ENCODE data around the gene TRIOBP.

- TF ChIP-seq, protein P1, sequence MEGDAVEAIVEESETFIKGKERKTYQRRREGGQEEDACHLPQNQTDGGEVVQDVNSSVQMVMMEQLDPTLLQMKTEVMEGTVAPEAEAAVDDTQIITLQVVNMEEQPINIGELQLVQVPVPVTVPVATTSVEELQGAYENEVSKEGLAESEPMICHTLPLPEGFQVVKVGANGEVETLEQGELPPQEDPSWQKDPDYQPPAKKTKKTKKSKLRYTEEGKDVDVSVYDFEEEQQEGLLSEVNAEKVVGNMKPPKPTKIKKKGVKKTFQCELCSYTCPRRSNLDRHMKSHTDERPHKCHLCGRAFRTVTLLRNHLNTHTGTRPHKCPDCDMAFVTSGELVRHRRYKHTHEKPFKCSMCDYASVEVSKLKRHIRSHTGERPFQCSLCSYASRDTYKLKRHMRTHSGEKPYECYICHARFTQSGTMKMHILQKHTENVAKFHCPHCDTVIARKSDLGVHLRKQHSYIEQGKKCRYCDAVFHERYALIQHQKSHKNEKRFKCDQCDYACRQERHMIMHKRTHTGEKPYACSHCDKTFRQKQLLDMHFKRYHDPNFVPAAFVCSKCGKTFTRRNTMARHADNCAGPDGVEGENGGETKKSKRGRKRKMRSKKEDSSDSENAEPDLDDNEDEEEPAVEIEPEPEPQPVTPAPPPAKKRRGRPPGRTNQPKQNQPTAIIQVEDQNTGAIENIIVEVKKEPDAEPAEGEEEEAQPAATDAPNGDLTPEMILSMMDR (IDR thresholded peaks at IDR 0.05): no peak
- TF ChIP-seq POLR2A (IDR thresholded peaks at IDR 0.05): no peak
Measured at GRCh38 chr22:37794376-37794775, 97.5 kb downstream of the TRIOBP start.
